C4-2B (cell line): ENCODE data around the gene BCL2L1.

Source experiments
- CTCF ChIP-seq: fragments of 450-650 bp; conservative IDR thresholded peaks from 2 replicates; pipeline ENCODE4 v1.5.1; 2017; ENCODE audit warnings: mild to moderate bottlenecking
- ZFX ChIP-seq: fragments of 450-650 bp; IDR thresholded peaks from 2 replicates; pipeline ENCODE4 v1.6.1; 2017

DNA sequence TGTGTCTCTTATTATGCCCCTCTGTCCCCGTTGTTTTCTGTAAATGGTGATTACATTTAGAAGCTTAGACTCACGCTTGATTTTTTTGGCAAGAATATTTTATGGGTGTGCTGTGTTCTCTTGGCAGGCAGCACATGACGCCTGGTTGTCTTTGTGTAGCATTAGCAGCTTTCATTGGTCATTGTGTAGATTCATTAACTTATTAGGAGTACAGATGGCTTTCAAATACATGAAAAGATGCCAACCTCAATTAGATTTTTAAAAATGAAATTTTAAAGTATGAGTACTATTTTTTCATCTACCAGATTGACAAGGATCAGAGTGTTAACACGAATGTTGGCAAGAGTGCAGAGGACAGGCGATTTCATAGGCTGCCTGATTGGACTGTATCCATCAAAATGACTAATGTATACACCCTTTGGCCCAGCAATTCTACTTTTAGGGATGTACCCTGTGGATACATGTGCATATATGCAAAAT, 69.7 kb downstream of the BCL2L1 start:
- TF ChIP-seq CTCF, result no peak
- no peak for TF ChIP-seq ZFX
